Measurements from ENCODE around the gene ALG12. TPM values are rescaled to one million over a fixed set of nuclear protein-coding genes. Genes with fewer than 3 reads are reported as not detected.
A peak's percentile ranks its signal among the peaks of the same experiment; 100 is the strongest.

The ALG12 gene
- total and polyA plus RNA-seq, 2 of the 13 experiments (the other 11 are each of a cell fraction or from before 2014, with no cell fraction given) = 7.8 to 15.8 TPM

DNA sequence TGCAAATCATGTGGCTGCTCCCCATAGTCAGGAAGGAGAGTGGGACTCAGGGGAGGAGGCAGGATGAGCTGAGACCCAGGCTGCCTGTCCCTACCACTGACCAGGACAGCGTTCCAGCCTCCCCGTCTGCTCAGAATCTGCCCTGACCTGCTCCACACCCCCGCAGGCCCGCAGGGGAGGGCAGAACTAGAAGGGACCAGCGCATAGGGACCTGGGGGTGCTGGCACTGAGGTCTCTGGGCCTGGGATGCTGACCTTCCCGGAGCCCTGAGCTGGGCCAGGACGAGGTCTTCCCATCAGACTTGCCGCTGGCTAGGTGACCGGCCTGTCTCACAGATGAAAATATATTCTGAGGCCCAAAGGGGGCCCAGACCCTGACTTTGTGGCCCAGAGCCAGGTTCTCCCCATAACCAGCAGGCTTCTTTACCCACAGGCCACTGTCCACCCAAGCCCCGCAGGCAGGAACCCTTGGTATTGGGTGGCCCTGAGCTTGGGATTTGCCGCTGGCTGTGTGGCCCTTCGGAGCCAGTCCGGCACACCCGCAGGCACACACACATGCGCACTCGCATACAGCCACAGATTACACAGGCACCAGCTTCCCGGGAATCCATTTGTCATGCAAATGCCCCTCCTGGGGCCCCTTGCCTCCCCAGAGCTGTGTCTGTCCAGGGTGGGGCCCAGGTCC, 28.5 kb upstream of the ALG12 start (continued):
- TF ChIP-seq TARDBP (CRISPR knock-in tag; IDR thresholded peaks at IDR 0.05) (0 out of 2 replicates have a peak, but pooled peaks have one; percentile 23), ZNF350 (CRISPR knock-in tag; IDR thresholded peaks at IDR 0.05; ENCODE audit: borderline replicate concordance, low read depth) (peak; percentile 9; the same call in 1 of the 2 replicates), BCL6 (CRISPR knock-in tag; IDR thresholded peaks at IDR 0.05) (no peak; the same call in 1 of the 2 replicates), TCF7L2 (IDR thresholded peaks at IDR 0.05; ENCODE audit: low read depth, low read length) (no peak), ZC3H4 (CRISPR knock-in tag; IDR thresholded peaks at IDR 0.05; ENCODE audit: borderline replicate concordance) (no peak), SMAD1 (CRISPR knock-in tag; IDR thresholded peaks at IDR 0.05; ENCODE audit: borderline replicate concordance, low read depth) (0 out of 2 replicates have a peak, but pooled peaks have one; percentile 43), HMG20A (CRISPR knock-in tag; IDR thresholded peaks at IDR 0.05; ENCODE audit: borderline replicate concordance) (no peak), ZFY (CRISPR knock-in tag; IDR thresholded peaks at IDR 0.05) (peak; percentile 45; the same call in 1 of the 2 replicates), SAFB2 (CRISPR knock-in tag; IDR thresholded peaks at IDR 0.05; ENCODE audit: borderline replicate concordance, low read depth) (0 out of 2 replicates have a peak, but pooled peaks have one; percentile 8), KAT2B (IDR thresholded peaks at IDR 0.05; ENCODE audit: borderline replicate concordance, low read depth, low read length) (no peak), ZNF75D (CRISPR knock-in tag; IDR thresholded peaks at IDR 0.05; ENCODE audit: borderline replicate concordance) (no peak), JDP2 (CRISPR knock-in tag; IDR thresholded peaks at IDR 0.05; ENCODE audit: borderline replicate concordance) (no peak), ZNF790 (CRISPR knock-in tag; IDR thresholded peaks at IDR 0.05; ENCODE audit: borderline replicate concordance) (peak; percentile 26; the same call in 1 of the 2 replicates), ZNF121 (CRISPR knock-in tag; IDR thresholded peaks at IDR 0.05) (no peak), ZNF615 (CRISPR knock-in tag; IDR thresholded peaks at IDR 0.05; ENCODE audit: borderline replicate concordance) (no peak), RXRB (CRISPR knock-in tag; IDR thresholded peaks at IDR 0.05; ENCODE audit: borderline replicate concordance) (peak; percentile 45; the same call in 1 of the 2 replicates), POLR2G (IDR thresholded peaks at IDR 0.05; ENCODE audit: low read depth, low read length) (peak; percentile 56), DNMT1 (CRISPR knock-in tag; IDR thresholded peaks at IDR 0.05) (no peak), DNMT3B (CRISPR knock-in tag; conservative IDR thresholded peaks at IDR 0.05) (no peak), JUNB (CRISPR knock-in tag; IDR thresholded peaks at IDR 0.05; ENCODE audit: borderline replicate concordance) (no peak), ZNF546 (CRISPR knock-in tag; conservative IDR thresholded peaks at IDR 0.05) (no peak), SOX5 (CRISPR knock-in tag; IDR thresholded peaks at IDR 0.05; ENCODE audit: borderline replicate concordance) (peak; percentile 98), MYC (CRISPR knock-in tag; IDR thresholded peaks at IDR 0.05; ENCODE audit: borderline replicate concordance) (peak; percentile 39; the same call in 1 of the 2 replicates), MXI1 (IDR thresholded peaks at IDR 0.05; ENCODE audit: borderline replicate concordance, low read depth, low read length) (peak; percentile 44; the same call in 1 of the 3 replicates), ZFP1 (CRISPR knock-in tag; IDR thresholded peaks at IDR 0.05) (no peak), CHD2 (IDR thresholded peaks at IDR 0.05; ENCODE audit: low read depth, low read length) (no peak), ZNF556 (CRISPR knock-in tag; IDR thresholded peaks at IDR 0.05; ENCODE audit: borderline replicate concordance) (0 out of 2 replicates have a peak, but pooled peaks have one; percentile 44)
- TF ChIP-seq, protein P1, sequence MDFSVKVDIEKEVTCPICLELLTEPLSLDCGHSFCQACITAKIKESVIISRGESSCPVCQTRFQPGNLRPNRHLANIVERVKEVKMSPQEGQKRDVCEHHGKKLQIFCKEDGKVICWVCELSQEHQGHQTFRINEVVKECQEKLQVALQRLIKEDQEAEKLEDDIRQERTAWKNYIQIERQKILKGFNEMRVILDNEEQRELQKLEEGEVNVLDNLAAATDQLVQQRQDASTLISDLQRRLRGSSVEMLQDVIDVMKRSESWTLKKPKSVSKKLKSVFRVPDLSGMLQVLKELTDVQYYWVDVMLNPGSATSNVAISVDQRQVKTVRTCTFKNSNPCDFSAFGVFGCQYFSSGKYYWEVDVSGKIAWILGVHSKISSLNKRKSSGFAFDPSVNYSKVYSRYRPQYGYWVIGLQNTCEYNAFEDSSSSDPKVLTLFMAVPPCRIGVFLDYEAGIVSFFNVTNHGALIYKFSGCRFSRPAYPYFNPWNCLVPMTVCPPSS (IDR thresholded peaks at IDR 0.05) = no peak
- TF ChIP-seq, protein P2, sequence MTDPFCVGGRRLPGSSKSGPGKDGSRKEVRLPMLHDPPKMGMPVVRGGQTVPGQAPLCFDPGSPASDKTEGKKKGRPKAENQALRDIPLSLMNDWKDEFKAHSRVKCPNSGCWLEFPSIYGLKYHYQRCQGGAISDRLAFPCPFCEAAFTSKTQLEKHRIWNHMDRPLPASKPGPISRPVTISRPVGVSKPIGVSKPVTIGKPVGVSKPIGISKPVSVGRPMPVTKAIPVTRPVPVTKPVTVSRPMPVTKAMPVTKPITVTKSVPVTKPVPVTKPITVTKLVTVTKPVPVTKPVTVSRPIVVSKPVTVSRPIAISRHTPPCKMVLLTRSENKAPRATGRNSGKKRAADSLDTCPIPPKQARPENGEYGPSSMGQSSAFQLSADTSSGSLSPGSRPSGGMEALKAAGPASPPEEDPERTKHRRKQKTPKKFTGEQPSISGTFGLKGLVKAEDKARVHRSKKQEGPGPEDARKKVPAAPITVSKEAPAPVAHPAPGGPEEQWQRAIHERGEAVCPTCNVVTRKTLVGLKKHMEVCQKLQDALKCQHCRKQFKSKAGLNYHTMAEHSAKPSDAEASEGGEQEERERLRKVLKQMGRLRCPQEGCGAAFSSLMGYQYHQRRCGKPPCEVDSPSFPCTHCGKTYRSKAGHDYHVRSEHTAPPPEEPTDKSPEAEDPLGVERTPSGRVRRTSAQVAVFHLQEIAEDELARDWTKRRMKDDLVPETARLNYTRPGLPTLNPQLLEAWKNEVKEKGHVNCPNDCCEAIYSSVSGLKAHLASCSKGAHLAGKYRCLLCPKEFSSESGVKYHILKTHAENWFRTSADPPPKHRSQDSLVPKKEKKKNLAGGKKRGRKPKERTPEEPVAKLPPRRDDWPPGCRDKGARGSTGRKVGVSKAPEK (CRISPR knock-in tag; IDR thresholded peaks at IDR 0.05; ENCODE audit: borderline replicate concordance) = no peak
